ENCODE measurements around the gene SUMO1. TPM values are rescaled to one million over a fixed set of nuclear protein-coding genes. Genes with fewer than 3 reads are reported as not detected.

The SUMO1 gene
- polyA plus RNA-seq, 3 donors: 30.4 to 159 (median 156) TPM

DNA sequence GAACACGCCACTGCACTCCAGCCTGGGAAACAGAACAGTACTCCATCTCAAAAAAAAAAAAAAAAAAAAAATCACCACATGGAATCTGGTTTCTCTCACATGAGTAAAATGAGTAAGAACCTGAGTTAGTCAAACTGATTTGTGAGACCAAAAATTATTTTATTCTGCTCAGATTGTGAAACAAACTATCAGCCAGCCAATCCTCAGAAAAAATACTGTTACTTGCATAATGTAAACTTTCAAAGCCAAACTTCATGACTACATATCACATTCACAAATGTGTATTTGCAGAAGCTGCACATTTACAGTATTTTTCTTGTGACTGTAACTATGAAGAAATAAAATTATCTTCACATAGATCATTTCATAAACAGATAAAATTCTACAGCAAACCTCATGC, 23.2 kb downstream of the SUMO1 start:
- Histone ChIP-seq H3K27me3 (ENCODE audit: control insufficient read depth in 2 of 2, insufficient read depth in 2 of 2, low read length in 2 of 2) (no peaks in the 10 kb centered on the region), H3K4me1 (ENCODE audit: control insufficient read depth in 1 of 2, insufficient read depth in 2 of 2, low read length in 2 of 2) (no peaks in the 10 kb centered on the region), H3K9ac (ENCODE audit: insufficient read depth, low read length, poor library complexity, severe bottlenecking) (no peak overlapping the region), H3K27ac (ENCODE audit: low read depth in 1 of 2, low read length in 2 of 2) (no peak overlapping the region), H3K36me3 (replicated peaks in 1 of 2; ENCODE audit: control insufficient read depth in 1 of 2, insufficient read depth in 2 of 2, low read length in 2 of 2) (peaks cover 47 to 88% of the 10 kb centered on the region in 2 donors), H2AFZ (ENCODE audit: insufficient read depth, low read depth, low read length, poor library complexity, severe bottlenecking) (no peak overlapping the region), H3K4me3 (replicated peaks in 1 of 3; ENCODE audit: low read depth in 2 of 3, low read length in 3 of 3) (no peak overlapping the region), H3K79me2 (ENCODE audit: insufficient read depth, low read length) (peaks cover 12% of the 10 kb centered on the region), H4K20me1 (ENCODE audit: insufficient read depth, low read length) (peaks cover 27% of the 10 kb centered on the region), H3K4me2 (replicated peaks; ENCODE audit: extremely low read depth, low read length, poor library complexity, severe bottlenecking) (no peak overlapping the region), H3K9me3 (replicated peaks in 1 of 2; ENCODE audit: control insufficient read depth in 1 of 2, insufficient read depth in 1 of 2, low read length in 2 of 2) (no peaks in the 10 kb centered on the region)
- H3K4me1 Mint-ChIP-seq: no peaks in the 10 kb centered on the region
- DNase-seq: no peak
- no peaks in the 10 kb centered on the region for H3K27me3 Mint-ChIP-seq (ENCODE audit: low read depth in 3 of 3)
- H3K27ac Mint-ChIP-seq: no peak overlapping the region
- WGBS (ENCODE audit: insufficient coverage): no CpG with 5 or more reads among the region's 1 CpG
- intact Hi-C loops (cut with micrococcal nuclease): no loop called here
- H3K36me3 Mint-ChIP-seq: peaks cover 51 to 86% of the 10 kb centered on the region in 2 donors
- H3K9me3 Mint-ChIP-seq: peaks cover 0 to 2% (median 0%) of the 10 kb centered on the region in 7 donors
- no peak overlapping the region for H3K4me3 Mint-ChIP-seq
- TF ChIP-seq, protein P1, sequence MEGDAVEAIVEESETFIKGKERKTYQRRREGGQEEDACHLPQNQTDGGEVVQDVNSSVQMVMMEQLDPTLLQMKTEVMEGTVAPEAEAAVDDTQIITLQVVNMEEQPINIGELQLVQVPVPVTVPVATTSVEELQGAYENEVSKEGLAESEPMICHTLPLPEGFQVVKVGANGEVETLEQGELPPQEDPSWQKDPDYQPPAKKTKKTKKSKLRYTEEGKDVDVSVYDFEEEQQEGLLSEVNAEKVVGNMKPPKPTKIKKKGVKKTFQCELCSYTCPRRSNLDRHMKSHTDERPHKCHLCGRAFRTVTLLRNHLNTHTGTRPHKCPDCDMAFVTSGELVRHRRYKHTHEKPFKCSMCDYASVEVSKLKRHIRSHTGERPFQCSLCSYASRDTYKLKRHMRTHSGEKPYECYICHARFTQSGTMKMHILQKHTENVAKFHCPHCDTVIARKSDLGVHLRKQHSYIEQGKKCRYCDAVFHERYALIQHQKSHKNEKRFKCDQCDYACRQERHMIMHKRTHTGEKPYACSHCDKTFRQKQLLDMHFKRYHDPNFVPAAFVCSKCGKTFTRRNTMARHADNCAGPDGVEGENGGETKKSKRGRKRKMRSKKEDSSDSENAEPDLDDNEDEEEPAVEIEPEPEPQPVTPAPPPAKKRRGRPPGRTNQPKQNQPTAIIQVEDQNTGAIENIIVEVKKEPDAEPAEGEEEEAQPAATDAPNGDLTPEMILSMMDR (IDR thresholded peaks at IDR 0.05): no peak

DNA sequence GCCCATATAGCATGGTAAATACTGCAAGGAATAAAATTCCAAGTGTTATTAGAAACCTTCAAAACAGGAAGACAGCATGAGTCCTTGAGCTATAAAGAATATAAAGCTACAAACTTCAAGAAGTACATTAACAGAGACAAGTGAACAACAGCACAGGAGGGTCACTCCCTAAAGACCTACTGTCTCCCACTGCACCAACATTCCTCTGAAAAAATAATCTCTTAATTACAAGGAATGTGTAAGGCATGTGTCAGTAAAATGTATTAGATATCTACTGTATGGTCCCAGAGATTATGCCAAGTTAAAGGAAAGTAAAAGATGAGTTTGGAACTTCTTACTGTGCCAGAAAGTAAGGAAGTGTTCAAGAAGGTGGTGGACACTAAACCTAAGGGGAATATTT, 29.9 kb downstream of the SUMO1 start:
- Histone ChIP-seq H3K27ac (ENCODE audit: low read depth in 1 of 2, low read length in 2 of 2) (no peak overlapping the region), H3K4me1 (ENCODE audit: control insufficient read depth in 1 of 2, insufficient read depth in 2 of 2, low read length in 2 of 2) (no peaks in the 10 kb centered on the region), H3K9ac (ENCODE audit: insufficient read depth, low read length, poor library complexity, severe bottlenecking) (no peak overlapping the region), H3K79me2 (ENCODE audit: insufficient read depth, low read length) (no peaks in the 10 kb centered on the region), H3K9me3 (replicated peaks in 1 of 2; ENCODE audit: control insufficient read depth in 1 of 2, insufficient read depth in 1 of 2, low read length in 2 of 2) (no peaks in the 10 kb centered on the region), H3K36me3 (replicated peaks in 1 of 2; ENCODE audit: control insufficient read depth in 1 of 2, insufficient read depth in 2 of 2, low read length in 2 of 2) (peaks cover 43 to 85% of the 10 kb centered on the region in 2 donors), H3K27me3 (ENCODE audit: control insufficient read depth in 2 of 2, insufficient read depth in 2 of 2, low read length in 2 of 2) (no peaks in the 10 kb centered on the region), H2AFZ (ENCODE audit: insufficient read depth, low read depth, low read length, poor library complexity, severe bottlenecking) (no peak overlapping the region), H3K4me3 (replicated peaks in 1 of 3; ENCODE audit: low read depth in 2 of 3, low read length in 3 of 3) (no peak overlapping the region), H4K20me1 (ENCODE audit: insufficient read depth, low read length) (no peaks in the 10 kb centered on the region), H3K4me2 (replicated peaks; ENCODE audit: extremely low read depth, low read length, poor library complexity, severe bottlenecking) (no peak overlapping the region)
- no peak overlapping the region for H3K4me3 Mint-ChIP-seq
- H3K27ac Mint-ChIP-seq: no peak overlapping the region
- no peaks in the 10 kb centered on the region for H3K4me1 Mint-ChIP-seq
- peaks cover 0 to 4% (median 0%) of the 10 kb centered on the region in 7 donors for H3K9me3 Mint-ChIP-seq
- H3K27me3 Mint-ChIP-seq (ENCODE audit: low read depth in 3 of 3): peaks cover 0 to 2% (median 0%) of the 10 kb centered on the region in 3 donors
- TF ChIP-seq, protein P1 (IDR thresholded peaks at IDR 0.05): no peak
- intact Hi-C loops (cut with micrococcal nuclease): no loop called here
- H3K36me3 Mint-ChIP-seq: peaks cover 42 to 82% of the 10 kb centered on the region in 2 donors
- no peak for DNase-seq
